GM18951 (cell line): ENCODE results near the gene LIM2.
"Not testable (repeated sequence)": the region's sequence is repeated elsewhere in the genome, so short reads cannot be mapped to it uniquely, and the experiment has no call there.

ENCODE experiments used
- POLR2A ChIP-seq: IDR thresholded peaks from 4 replicates; pipeline ENCODE4 v1.6.1; 2011; ENCODE audit warnings: mild to moderate bottlenecking; ENCODE audit not compliant: insufficient read length, insufficient read depth; ENCODE audit errors: extremely low read depth
- in situ Hi-C: fragments of 300-500 bp; cut with MboI; formaldehyde crosslinking; loops from one replicate; pipeline ENCODE4 v1.12.0; 2022; ENCODE audit warnings: low sequenced_read_pairs, mixed read lengths, inconsistent platforms; ENCODE audit not compliant: unreplicated experiment

Gene LIM2

DNA sequence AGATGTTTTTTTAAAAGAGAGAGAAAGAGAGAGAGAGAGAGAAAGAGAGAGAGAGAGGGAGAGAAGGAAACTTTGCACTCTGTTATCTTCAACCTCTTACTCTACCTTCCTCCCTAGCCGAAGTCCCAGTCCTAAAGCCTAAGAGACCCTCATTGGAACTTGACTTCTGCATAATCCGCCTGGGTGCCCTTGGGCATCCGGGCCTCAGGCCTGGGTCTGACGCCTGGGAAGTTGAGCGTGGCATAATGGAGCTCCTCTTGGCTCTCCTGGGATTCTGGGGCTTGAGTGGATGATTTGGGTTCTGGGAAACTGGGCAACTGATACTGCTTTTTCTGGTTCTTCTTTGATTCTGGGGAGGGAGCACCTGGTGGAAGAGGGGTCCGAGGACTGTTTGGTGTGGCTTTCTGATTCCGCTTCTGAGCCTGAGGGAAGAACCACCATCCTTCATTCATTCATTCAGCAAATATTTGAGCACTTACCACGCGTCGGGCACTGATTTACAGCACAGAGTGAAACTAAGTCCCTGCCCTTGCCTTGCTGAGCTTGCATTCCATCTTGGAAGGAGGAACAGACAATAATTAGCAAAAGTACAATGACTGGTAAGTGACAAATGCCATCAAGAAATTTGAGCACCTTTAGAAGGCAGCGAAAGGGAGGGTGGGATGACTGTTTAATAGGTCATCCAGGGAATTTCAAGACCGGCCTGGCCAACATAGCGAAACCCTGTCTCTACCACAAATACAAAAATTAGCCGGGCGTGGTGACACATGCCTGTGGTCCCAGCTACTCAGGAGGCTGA, 23.4 kb upstream of the LIM2 start:
- TF ChIP-seq POLR2A: no peak

GRCh38 chr19:51407511-51408131, 19.8 kb upstream of the LIM2 start:
- no peak for TF ChIP-seq POLR2A
- in situ Hi-C loops: no loop called here

More for the DNA sequence above, 23.4 kb upstream of the LIM2 start:
- in situ Hi-C loops: no loop called here

- in situ Hi-C loops: no loop called here
- no peak for TF ChIP-seq POLR2A
These were observed 14.3 kb upstream of the LIM2 start for GRCh38 chr19:51402117-51402516.

GRCh38 chr19:51399936-51400335, 12.2 kb upstream of the LIM2 start:
- in situ Hi-C loops: not testable (repeated sequence)

DNA sequence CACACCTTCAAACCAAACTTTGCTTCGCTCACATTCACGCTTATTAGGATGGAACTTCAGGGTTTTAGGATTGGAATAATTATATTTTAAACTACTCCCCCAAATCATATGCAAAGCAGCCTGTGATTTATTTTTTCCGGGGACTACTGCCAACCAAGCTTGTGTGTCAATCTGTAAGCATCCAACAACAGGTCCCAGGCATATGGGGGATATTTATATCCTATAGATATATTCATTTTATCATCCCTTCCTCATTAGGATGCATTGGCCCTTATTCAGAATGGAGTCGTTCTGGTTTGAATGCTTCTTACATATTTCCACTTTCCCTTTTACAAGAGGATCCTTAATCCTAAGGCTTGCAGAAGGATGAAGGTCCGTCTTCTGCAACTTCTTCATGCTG, 11.5 kb upstream of the LIM2 start:
- in situ Hi-C loops: no loop called here
- TF ChIP-seq POLR2A: no peak

- in situ Hi-C loops: no loop called here
- no peak for TF ChIP-seq POLR2A
These were observed 10.4 kb upstream of the LIM2 start for GRCh38 chr19:51398096-51398704.

- in situ Hi-C loops: not testable (repeated sequence)
These were observed 9.7 kb upstream of the LIM2 start for GRCh38 chr19:51397453-51397852.

DNA sequence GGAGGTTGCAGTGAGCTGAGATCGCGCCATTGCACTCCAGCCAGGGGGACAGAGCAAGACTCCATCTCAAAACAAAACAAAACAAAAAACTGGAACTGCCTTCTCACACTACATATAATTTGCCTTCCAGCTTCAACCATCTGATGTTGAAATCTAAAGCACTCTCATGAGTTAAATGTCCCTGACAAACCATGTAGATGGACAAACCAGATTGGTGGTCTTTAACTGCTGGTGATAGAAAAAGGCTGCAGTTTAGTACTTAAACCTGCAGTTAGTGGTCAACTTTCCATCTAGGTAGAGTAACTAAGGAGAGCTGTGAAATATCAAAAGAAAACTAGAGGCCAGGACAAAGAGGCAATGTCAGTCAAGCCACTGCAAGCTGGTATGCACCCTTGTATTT, 8.4 kb upstream of the LIM2 start:
- TF ChIP-seq POLR2A: no peak
- in situ Hi-C loops: no loop called here

DNA sequence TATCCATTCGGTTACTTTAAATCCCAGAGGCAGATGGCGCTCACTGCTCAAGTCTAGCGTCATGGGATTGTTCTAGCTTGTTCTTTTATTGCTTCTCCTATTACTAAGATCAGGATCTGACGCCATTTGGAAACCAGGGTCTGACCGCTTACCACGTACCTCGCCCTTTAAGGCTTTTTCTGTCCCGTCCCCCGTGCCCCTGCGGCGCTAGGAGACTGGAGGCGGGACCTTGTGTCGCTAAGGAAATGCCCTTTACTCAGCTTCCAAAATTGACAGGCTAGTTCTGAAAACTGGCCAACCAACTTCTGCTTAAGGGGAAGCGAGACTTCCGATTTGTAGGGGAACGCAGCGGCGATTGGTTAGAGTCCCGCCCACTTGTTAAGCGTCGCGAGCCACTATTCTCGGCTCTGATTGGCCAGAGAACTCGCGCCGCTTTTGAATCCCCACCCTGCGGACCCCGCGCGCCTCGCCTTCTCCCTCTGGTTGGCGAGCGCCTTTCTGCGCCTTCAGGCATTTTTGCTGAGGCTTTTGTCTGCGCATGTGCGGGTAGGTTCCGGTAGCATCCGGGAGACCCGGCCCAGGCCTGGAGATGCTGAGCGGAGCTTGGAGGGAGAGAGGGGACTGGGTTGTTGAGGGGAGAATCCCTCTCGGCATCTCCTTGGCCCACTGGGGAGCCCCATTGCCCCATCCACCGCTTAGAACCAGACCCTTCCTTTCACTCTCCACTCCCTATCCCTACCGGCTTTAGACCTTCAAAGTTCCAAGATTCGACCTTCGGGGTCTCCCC, 6.5 kb upstream of the LIM2 start:
- in situ Hi-C loops: no loop called here
- TF ChIP-seq POLR2A: peak; percentile 82

DNA sequence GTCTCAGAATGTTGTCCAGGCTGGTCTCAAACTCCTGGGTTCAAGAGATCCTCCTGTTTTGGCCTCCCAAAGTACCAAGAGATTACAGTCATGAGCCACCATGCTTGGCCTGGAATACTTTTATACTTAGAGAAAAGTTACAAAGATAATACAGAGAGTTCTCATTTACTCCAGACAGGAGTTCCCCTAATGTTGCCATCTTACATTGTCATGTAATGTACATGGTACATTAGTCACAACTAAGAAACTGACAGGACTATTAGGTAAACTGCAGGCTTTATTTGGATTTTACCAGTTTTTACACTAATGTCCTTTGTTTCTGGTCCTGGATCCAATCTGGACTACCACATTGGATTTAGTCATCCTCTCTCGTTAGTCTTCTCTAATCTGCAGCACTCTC, 4.9 kb upstream of the LIM2 start:
- no peak for TF ChIP-seq POLR2A
- in situ Hi-C loops: no loop called here

- TF ChIP-seq POLR2A: no peak
- in situ Hi-C loops: no loop called here
These were observed 3.4 kb upstream of the LIM2 start for GRCh38 chr19:51391073-51391611.

DNA sequence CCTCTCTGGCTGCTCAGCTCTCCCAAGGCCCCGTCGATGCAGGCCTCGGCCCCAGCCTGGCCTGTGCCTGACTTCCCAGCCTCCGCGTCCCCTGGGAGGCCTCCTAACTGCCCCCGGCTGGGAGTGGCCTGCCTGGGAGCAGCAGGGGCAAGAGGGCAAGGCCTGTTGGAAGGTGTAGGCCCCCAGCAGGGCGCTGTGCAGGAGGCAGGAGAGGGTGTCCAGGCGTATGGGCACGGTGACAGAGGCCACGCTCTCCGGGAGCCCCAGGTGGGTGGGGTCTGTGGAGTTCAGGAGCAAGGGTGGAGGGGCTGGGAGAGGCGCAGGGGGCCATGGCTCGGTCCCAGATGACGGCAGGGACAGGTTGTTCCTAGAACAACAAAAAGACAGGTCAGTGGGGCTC, 1.4 kb upstream of the LIM2 start:
- no peak for TF ChIP-seq POLR2A

DNA sequence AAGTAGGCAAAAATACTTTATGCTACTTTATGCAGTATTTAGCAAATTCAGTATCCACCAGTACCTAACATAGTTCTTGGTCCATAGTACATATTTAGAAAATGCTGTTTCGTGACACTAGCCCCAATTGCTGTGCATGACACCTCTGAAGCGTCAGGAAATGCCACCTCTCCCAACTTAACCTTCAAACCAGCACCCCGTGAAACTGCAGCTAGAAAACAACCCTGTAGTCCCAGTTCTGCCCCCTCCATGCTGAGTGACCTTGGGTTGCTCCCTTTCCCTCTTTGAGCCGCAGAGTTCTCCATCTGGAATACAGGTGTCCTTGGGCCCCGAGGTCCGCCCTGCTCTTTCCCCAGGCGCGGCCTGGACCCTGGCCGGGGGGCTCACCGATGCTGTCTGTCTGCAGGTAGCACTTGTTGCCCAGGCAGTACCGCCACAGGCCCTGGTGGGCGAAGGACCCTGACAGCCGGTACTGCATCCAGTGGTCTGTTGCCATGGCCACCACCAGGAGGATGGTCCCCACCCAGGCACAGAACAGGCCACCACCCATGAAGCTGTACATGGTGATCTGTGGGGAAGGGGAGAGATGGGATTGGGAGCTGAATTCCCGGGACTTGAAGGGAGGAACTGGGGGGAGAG, 773 bp downstream of the LIM2 start:
- no peak for TF ChIP-seq POLR2A
- in situ Hi-C loops: no loop called here

More for the DNA sequence above, 1.4 kb upstream of the LIM2 start:
- in situ Hi-C loops: no loop called here
